LNCaP clone FGC (cell line): ENCODE measurements around the gene MOV10L1.

Source experiments
- DNase-seq: peaks from one replicate; pipeline ENCODE4 v3.0.0-alpha.2; 2011; ENCODE audit warnings: low read depth
- H3K4me3 ChIP-seq: 2 replicates; pipeline ENCODE4 v1.5.1; 2011; ENCODE audit warnings: mild to moderate bottlenecking, low read depth, low read length, control low read depth
- CTCF ChIP-seq: IDR thresholded peaks from 2 replicates; pipeline ENCODE4 v1.5.1; 2012; ENCODE audit warnings: mild to moderate bottlenecking; ENCODE audit not compliant: control insufficient read depth, insufficient read depth; ENCODE audit errors: extremely low read depth

The MOV10L1 gene

GRCh38 chr22:50112151-50113118 is 22.6 kb downstream of the MOV10L1 start:
- H3K4me3 ChIP-seq, result no peak overlapping the region
- no peak for TF ChIP-seq CTCF
- DNase-seq, result no peak

GRCh38 chr22:50114221-50115021 is 24.6 kb downstream of the MOV10L1 start:
- H3K4me3 ChIP-seq, result no peak overlapping the region
- DNase-seq, result no peak
- no peak for TF ChIP-seq CTCF

GRCh38 chr22:50115693-50116092 is 25.9 kb downstream of the MOV10L1 start:
- no peak overlapping the region for H3K4me3 ChIP-seq
- no peak for DNase-seq
- no peak for TF ChIP-seq CTCF

- no peak for DNase-seq
- TF ChIP-seq CTCF, result no peak
- H3K4me3 ChIP-seq, result no peak overlapping the region
These were observed 27.5 kb downstream of the MOV10L1 start for GRCh38 chr22:50117168-50117762.

- no peak overlapping the region for H3K4me3 ChIP-seq
- no peak for TF ChIP-seq CTCF
- DNase-seq, result no peak
These were observed 28.3 kb downstream of the MOV10L1 start for GRCh38 chr22:50118129-50118528.

- H3K4me3 ChIP-seq, result no peak overlapping the region
- no peak for DNase-seq
- TF ChIP-seq CTCF, result no peak
These were observed 28.9 kb downstream of the MOV10L1 start for GRCh38 chr22:50118557-50119168.
